CD4-positive, CD25-positive, alpha-beta regulatory T cell (primary cell): ENCODE results near the gene METTL26. TPM values are rescaled to one million over a fixed set of nuclear protein-coding genes. Genes with fewer than 3 reads are reported as not detected.

Source experiments
- polyA plus RNA-seq, 4 donors: library from polyadenylated mRNA; unstranded; fragments of 300-500 nt; fragmentation: Illumina TruSeq; gene quantifications; one replicate each; pipeline ENCODE4 v1.2.3, GENCODE V29; 2021
- total RNA-seq: library from RNA; stranded (reverse); gene quantifications from one replicate; pipeline ENCODE4 v1.2.3, GENCODE V29; 2022

METTL26 gene
- total and polyA plus RNA-seq, 5 donors from 2014 or later = 45.3 to 133 (median 83.4) TPM

Other genes with a start within 250 kb of the METTL26 start
- gene NME4, start 239.1 kb downstream of the METTL26 start, total RNA-seq = 6.7 TPM
- 10 to 100 TPM; 16.2 to 29.8 (median 23.1) TPM for gene NME4, start 239.1 kb downstream of the METTL26 start, polyA plus RNA-seq
- 4.8 TPM for gene DECR2, start 234.4 kb downstream of the METTL26 start, total RNA-seq
- 1 to 10 TPM; 2.2 to 4.5 (median 2.7) TPM for gene DECR2, start 234.4 kb downstream of the METTL26 start, polyA plus RNA-seq
- gene RAB11FIP3, start 210.7 kb downstream of the METTL26 start, total RNA-seq = 34.5 TPM
- 1 to 10 TPM; 1.0 to 2.8 (median 1.5) TPM for gene RAB11FIP3, start 210.7 kb downstream of the METTL26 start, polyA plus RNA-seq
- gene CAPN15, start 108.6 kb downstream of the METTL26 start, total RNA-seq = 82.6 TPM
- gene CAPN15, start 108.6 kb downstream of the METTL26 start, polyA plus RNA-seq = 1 to 10 TPM; 3.0 to 8.5 (median 5.2) TPM
- not detected for gene PRR35, start 75.9 kb downstream of the METTL26 start, total RNA-seq
- not detected for gene PRR35, start 75.9 kb downstream of the METTL26 start, polyA plus RNA-seq
- 1.9 TPM for gene NHLRC4, start 69.3 kb downstream of the METTL26 start, total RNA-seq
- 1 to 10 TPM; 3.7 to 5.6 (median 4.8) TPM for gene NHLRC4, start 69.3 kb downstream of the METTL26 start, polyA plus RNA-seq
- gene PIGQ, start 66.3 kb downstream of the METTL26 start, total RNA-seq = 25.7 TPM
- gene PIGQ, start 66.3 kb downstream of the METTL26 start, polyA plus RNA-seq = 10 to 100 TPM; 11.6 to 15.3 (median 12.9) TPM
- 12.1 TPM for gene RAB40C, start 46.2 kb downstream of the METTL26 start, total RNA-seq
- gene RAB40C, start 46.2 kb downstream of the METTL26 start, polyA plus RNA-seq = 1 to 10 TPM; 6.8 to 9.6 (median 8.2) TPM
- gene WFIKKN1, start 5.3 kb downstream of the METTL26 start, total RNA-seq = 0.22 TPM
- gene WFIKKN1, start 5.3 kb downstream of the METTL26 start, polyA plus RNA-seq = not detected
- gene MCRIP2, start 5.5 kb upstream of the METTL26 start, total RNA-seq = 10.5 TPM
- 10 to 100 TPM; 18.0 to 23.1 (median 18.4) TPM for gene MCRIP2, start 5.5 kb upstream of the METTL26 start, polyA plus RNA-seq
- 11.4 TPM for gene WDR90, start 13.1 kb upstream of the METTL26 start, total RNA-seq
- 1 to 10 TPM in 2 of 4 donors, under 1 TPM in 2; 0.89 to 2.5 (median 1.1) TPM for gene WDR90, start 13.1 kb upstream of the METTL26 start, polyA plus RNA-seq
- 212 TPM for gene RHOT2, start 31.8 kb upstream of the METTL26 start, total RNA-seq
- gene RHOT2, start 31.8 kb upstream of the METTL26 start, polyA plus RNA-seq = 10 to 100 TPM; 34.3 to 47.1 (median 38.4) TPM
- gene RHBDL1, start 39.4 kb upstream of the METTL26 start, total RNA-seq = 3.2 TPM
- 1 to 10 TPM in 1 of 4 donors, under 1 TPM in 2, not detected in 1; 0.49 to 1.5 (median 0.88) TPM for gene RHBDL1, start 39.4 kb upstream of the METTL26 start, polyA plus RNA-seq
- gene STUB1, start 44.1 kb upstream of the METTL26 start, total RNA-seq = 63.2 TPM
- gene STUB1, start 44.1 kb upstream of the METTL26 start, polyA plus RNA-seq = 100 to 1,000 TPM; 117 to 142 (median 135) TPM
- gene JMJD8, start 48.0 kb upstream of the METTL26 start, total RNA-seq = 22.7 TPM
- 10 to 100 TPM; 29.2 to 36.2 (median 33.4) TPM for gene JMJD8, start 48.0 kb upstream of the METTL26 start, polyA plus RNA-seq
- gene WDR24, start 54.1 kb upstream of the METTL26 start, total RNA-seq = 8.9 TPM
- 10 to 100 TPM in 2 of 4 donors, 1 to 10 TPM in 2; 7.9 to 10.4 (median 10.0) TPM for gene WDR24, start 54.1 kb upstream of the METTL26 start, polyA plus RNA-seq
- 18.6 TPM for gene FBXL16, start 69.5 kb upstream of the METTL26 start, total RNA-seq
- gene FBXL16, start 69.5 kb upstream of the METTL26 start, polyA plus RNA-seq = 10 to 100 TPM in 1 of 4 donors, 1 to 10 TPM in 3; 8.5 to 10.5 (median 9.3) TPM
- 4.6 TPM for gene METRN, start 78.8 kb upstream of the METTL26 start, total RNA-seq
- 10 to 100 TPM; 14.3 to 24.1 (median 17.7) TPM for gene METRN, start 78.8 kb upstream of the METTL26 start, polyA plus RNA-seq
- 13.6 TPM for gene ANTKMT, start 84.8 kb upstream of the METTL26 start, total RNA-seq
- 10 to 100 TPM; 60.3 to 85.9 (median 64.4) TPM for gene ANTKMT, start 84.8 kb upstream of the METTL26 start, polyA plus RNA-seq
- gene CCDC78, start 90.1 kb upstream of the METTL26 start, total RNA-seq = 2.5 TPM
- gene CCDC78, start 90.1 kb upstream of the METTL26 start, polyA plus RNA-seq = under 1 TPM; 0.37 to 0.70 (median 0.43) TPM
- gene HAGHL, start 90.8 kb upstream of the METTL26 start, total RNA-seq = 15.6 TPM
- gene HAGHL, start 90.8 kb upstream of the METTL26 start, polyA plus RNA-seq = 1 to 10 TPM; 2.2 to 4.3 (median 3.2) TPM
- gene CIAO3, start 104.7 kb upstream of the METTL26 start, total RNA-seq = 42.6 TPM
- gene CIAO3, start 104.7 kb upstream of the METTL26 start, polyA plus RNA-seq = 10 to 100 TPM; 17.2 to 26.6 (median 19.7) TPM
- not detected for gene MSLN, start 124.4 kb upstream of the METTL26 start, total RNA-seq
- not detected for gene MSLN, start 124.4 kb upstream of the METTL26 start, polyA plus RNA-seq
- 20.8 TPM for gene RPUSD1, start 152.1 kb upstream of the METTL26 start, total RNA-seq
- 10 to 100 TPM; 22.3 to 24.9 (median 23.0) TPM for gene RPUSD1, start 152.1 kb upstream of the METTL26 start, polyA plus RNA-seq
- gene CHTF18, start 152.3 kb upstream of the METTL26 start, total RNA-seq = 28.8 TPM
- 1 to 10 TPM; 1.1 to 5.9 (median 2.8) TPM for gene CHTF18, start 152.3 kb upstream of the METTL26 start, polyA plus RNA-seq
- not detected for gene GNG13, start 164.4 kb upstream of the METTL26 start, total RNA-seq
- not detected for gene GNG13, start 164.4 kb upstream of the METTL26 start, polyA plus RNA-seq